ENCODE data around the gene RUSF1. TPM values are rescaled to one million over a fixed set of nuclear protein-coding genes. Genes with fewer than 3 reads are reported as not detected.

RUSF1 gene
- total and polyA plus RNA-seq, 9 of the 15 experiments (the other 6 are each of a cell fraction or from before 2014, with no cell fraction given), result 0.80 to 52.8 (median 27.6) TPM

GRCh38 chr16:31452631-31453106 lies 55.5 kb downstream of the RUSF1 start (continued):
- TF ChIP-seq, protein P1, sequence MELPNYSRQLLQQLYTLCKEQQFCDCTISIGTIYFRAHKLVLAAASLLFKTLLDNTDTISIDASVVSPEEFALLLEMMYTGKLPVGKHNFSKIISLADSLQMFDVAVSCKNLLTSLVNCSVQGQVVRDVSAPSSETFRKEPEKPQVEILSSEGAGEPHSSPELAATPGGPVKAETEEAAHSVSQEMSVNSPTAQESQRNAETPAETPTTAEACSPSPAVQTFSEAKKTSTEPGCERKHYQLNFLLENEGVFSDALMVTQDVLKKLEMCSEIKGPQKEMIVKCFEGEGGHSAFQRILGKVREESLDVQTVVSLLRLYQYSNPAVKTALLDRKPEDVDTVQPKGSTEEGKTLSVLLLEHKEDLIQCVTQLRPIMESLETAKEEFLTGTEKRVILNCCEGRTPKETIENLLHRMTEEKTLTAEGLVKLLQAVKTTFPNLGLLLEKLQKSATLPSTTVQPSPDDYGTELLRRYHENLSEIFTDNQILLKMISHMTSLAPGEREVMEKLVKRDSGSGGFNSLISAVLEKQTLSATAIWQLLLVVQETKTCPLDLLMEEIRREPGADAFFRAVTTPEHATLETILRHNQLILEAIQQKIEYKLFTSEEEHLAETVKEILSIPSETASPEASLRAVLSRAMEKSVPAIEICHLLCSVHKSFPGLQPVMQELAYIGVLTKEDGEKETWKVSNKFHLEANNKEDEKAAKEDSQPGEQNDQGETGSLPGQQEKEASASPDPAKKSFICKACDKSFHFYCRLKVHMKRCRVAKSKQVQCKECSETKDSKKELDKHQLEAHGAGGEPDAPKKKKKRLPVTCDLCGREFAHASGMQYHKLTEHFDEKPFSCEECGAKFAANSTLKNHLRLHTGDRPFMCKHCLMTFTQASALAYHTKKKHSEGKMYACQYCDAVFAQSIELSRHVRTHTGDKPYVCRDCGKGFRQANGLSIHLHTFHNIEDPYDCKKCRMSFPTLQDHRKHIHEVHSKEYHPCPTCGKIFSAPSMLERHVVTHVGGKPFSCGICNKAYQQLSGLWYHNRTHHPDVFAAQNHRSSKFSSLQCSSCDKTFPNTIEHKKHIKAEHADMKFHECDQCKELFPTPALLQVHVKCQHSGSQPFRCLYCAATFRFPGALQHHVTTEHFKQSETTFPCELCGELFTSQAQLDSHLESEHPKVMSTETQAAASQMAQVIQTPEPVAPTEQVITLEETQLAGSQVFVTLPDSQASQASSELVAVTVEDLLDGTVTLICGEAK (IDR thresholded peaks at IDR 0.05), result 0 out of 2 replicates have a peak, but pooled peaks have one; percentile 29
- TF ChIP-seq, protein P1 (CRISPR knock-in tag; IDR thresholded peaks at IDR 0.05), result no peak
- TF ChIP-seq MCM5 (IDR thresholded peaks at IDR 0.05; ENCODE audit: low read depth), result no peak
- TF ChIP-seq HNRNPL (IDR thresholded peaks at IDR 0.05; ENCODE audit: low read depth, low read length), result no peak
- TF ChIP-seq RCOR1 (IDR thresholded peaks at IDR 0.05; ENCODE audit: borderline replicate concordance in 1 of 2, low read depth in 2 of 2, low read length in 2 of 2), result peak in 1 of 2 experiments; percentile 65; a peak in 1 of 4 replicates
- TF ChIP-seq HINFP (tag; conservative IDR thresholded peaks at IDR 0.05; ENCODE audit: low read depth), result no peak
- TF ChIP-seq ZNF165 (CRISPR knock-in tag; IDR thresholded peaks at IDR 0.05; ENCODE audit: borderline replicate concordance), result no peak
- TF ChIP-seq MAFG (tag; conservative IDR thresholded peaks at IDR 0.05), result peak; percentile 61
- peak; percentile 25 for TF ChIP-seq MEIS2 (IDR thresholded peaks at IDR 0.05; ENCODE audit: partially characterized antibody)
- no peak for TF ChIP-seq U2AF1 (optimal IDR thresholded peaks at IDR 0.05; ENCODE audit: low read depth, low read length)
- peak; percentile 74 for TF ChIP-seq L3MBTL2 (IDR thresholded peaks at IDR 0.05)
- TF ChIP-seq E2F8 (IDR thresholded peaks at IDR 0.05; ENCODE audit: low read depth, partially characterized antibody), result no peak
- no peak for TF ChIP-seq U2AF2 (optimal IDR thresholded peaks at IDR 0.05; ENCODE audit: low read depth, low read length)
- TF ChIP-seq HNRNPUL1 (IDR thresholded peaks at IDR 0.05; ENCODE audit: low read length), result no peak
- no peak for TF ChIP-seq ZEB2 (IDR thresholded peaks at IDR 0.05)
- TF ChIP-seq RAD21 (CRISPR knock-in tag; conservative IDR thresholded peaks at IDR 0.05 in 1 of 2, IDR thresholded peaks at IDR 0.05 in 1 of 2), result no peak

All from K562 (cell line).